ENCODE results near the gene MICA. TPM values are rescaled to one million over a fixed set of nuclear protein-coding genes. Genes with fewer than 3 reads are reported as not detected.

The MICA gene
- total RNA-seq (ENCODE audit: unreplicated experiment) = 0.42 TPM
- long read RNA-seq = 0 reads

DNA sequence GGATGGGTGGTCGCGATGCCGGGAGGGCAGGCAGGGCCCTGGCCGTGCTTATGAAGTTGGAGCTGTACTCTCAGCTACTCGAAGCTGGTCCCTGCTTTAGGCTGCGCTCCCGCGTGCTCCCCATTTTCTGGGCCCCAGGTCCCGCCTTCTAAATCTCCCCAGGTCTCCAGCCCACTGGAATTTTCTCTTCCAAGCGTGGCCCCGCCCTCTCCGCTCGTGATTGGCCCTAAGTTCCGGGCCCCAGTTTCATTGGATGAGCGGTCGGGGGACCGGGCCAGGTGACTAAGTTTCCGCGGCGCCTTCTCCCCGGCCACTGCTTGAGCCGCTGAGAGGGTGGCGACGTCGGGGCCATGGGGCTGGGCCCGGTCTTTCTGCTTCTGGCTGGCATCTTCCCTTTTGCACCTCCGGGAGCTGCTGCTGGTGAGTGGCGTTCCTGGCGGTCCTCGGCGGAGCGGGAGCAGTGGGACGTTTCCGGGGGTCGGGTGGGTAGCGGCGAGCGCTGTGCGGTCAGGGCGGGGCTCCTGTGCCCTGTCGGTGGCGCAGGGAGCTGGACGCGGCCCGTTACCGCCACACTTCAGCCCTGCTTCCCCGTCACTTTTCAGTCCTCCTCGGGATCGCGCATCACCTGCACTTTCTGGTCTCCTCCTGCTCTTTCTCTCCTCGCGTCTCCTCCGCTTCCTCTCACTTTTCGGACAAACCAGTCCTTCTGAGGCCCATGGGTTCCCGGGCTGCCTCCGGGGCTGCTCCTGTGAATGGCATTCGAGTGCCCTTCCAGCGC lies at the start of gene MICA:
Gene MICA, plus strand, starts transcription at position 313 of the 778 bp plus-strand sequence. Its CDS starts 38 bp downstream, at position 351.
- DNase-seq = peak; percentile 65
- no peaks in the 10 kb centered on the region for H3K36me3 Mint-ChIP-seq (ENCODE audit: unreplicated experiment)
- no peak within 1 kb of the TSS for H3K27ac Mint-ChIP-seq (ENCODE audit: unreplicated experiment)
- peak within 1 kb of the TSS; percentile 97 for H3K4me3 Mint-ChIP-seq (ENCODE audit: unreplicated experiment)
- H3K9me3 Mint-ChIP-seq (ENCODE audit: unreplicated experiment) = peaks cover 1% of the 10 kb centered on the region
- TF ChIP-seq, protein P1, sequence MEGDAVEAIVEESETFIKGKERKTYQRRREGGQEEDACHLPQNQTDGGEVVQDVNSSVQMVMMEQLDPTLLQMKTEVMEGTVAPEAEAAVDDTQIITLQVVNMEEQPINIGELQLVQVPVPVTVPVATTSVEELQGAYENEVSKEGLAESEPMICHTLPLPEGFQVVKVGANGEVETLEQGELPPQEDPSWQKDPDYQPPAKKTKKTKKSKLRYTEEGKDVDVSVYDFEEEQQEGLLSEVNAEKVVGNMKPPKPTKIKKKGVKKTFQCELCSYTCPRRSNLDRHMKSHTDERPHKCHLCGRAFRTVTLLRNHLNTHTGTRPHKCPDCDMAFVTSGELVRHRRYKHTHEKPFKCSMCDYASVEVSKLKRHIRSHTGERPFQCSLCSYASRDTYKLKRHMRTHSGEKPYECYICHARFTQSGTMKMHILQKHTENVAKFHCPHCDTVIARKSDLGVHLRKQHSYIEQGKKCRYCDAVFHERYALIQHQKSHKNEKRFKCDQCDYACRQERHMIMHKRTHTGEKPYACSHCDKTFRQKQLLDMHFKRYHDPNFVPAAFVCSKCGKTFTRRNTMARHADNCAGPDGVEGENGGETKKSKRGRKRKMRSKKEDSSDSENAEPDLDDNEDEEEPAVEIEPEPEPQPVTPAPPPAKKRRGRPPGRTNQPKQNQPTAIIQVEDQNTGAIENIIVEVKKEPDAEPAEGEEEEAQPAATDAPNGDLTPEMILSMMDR (IDR thresholded peaks at IDR 0.05; ENCODE audit: partially characterized antibody, unreplicated experiment) = no peak
- H3K27me3 Mint-ChIP-seq (ENCODE audit: unreplicated experiment) = peaks cover 28% of the 10 kb centered on the region
- peaks cover 2% of the 10 kb centered on the region for H3K4me1 Mint-ChIP-seq (ENCODE audit: low read depth, unreplicated experiment)

DNA sequence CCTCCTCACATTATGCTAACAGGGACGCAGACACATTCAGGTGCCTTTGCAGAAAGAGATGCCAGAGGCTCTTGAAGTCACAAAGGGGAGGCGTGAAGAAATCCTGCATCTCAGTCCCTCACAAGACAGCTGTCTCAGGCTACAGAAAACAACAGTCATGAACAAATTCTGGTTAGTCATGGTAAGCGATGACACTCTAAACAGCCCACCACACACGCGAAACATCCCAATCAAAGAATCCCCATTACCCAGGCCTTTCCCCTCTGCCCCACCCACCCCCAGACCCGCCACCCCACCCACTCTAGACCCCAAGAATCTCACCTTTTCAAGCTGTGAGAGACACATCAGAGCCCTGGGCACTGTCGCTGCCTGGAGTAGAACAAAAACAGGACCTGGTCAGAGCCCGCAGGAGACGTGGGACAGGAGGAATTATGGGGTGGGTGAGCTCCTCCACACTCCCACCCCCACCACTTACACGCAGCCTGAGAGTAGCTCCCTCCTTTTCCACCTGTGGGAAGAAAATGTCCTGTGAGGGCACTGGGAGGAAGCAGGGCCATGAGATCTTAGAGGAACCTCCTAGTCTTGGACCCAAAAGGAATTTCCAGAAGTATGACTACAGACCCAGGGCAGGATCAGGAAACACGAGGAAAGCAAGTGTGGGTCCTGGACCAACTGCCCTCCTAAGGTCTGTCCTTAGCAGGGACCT lies 49.1 kb upstream of the MICA start:
- Mint-ChIP-seq H3K4me1 (ENCODE audit: low read depth, unreplicated experiment) (no peaks in the 10 kb centered on the region), H3K9me3 (ENCODE audit: unreplicated experiment) (no peaks in the 10 kb centered on the region), H3K27me3 (ENCODE audit: unreplicated experiment) (peaks cover 12% of the 10 kb centered on the region), H3K4me3 (ENCODE audit: unreplicated experiment) (no peak overlapping the region), H3K36me3 (ENCODE audit: unreplicated experiment) (no peaks in the 10 kb centered on the region), H3K27ac (ENCODE audit: unreplicated experiment) (no peak overlapping the region)
- TF ChIP-seq, protein P1 (IDR thresholded peaks at IDR 0.05; ENCODE audit: partially characterized antibody, unreplicated experiment) = no peak
- no peak for DNase-seq

DNA sequence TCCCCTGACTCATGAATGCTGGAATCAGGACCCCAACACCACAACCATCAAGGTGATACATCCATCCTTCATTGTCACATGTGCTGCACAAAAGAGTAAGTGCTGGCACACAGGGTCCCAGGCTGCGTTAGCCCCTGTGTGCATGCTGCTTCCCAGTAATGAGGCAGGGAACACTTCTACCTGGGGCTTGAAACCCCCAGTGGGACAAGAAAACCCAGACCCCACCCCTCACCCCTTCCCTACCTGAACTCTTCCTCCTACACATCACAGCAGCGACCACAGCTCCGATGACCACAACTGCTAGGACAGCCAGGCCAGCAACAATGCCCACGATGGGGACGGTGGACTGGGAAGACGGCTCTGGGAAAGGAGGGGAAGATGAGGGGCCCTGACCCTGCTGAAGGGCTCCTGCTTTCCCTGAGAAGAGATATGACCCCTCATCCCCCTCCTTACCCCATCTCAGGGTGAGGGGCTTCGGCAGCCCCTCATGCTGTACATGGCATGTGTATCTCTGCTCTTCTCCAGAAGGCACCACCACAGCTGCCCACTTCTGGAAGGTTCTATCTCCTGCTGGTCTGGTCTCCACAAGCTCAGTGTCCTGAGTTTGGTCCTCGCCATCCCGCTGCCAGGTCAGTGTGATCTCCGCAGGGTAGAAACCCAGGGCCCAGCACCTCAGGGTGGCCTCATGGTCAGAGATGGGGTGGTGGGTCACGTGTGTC lies 48.4 kb upstream of the MICA start:
- Mint-ChIP-seq H3K27me3 (ENCODE audit: unreplicated experiment) (peaks cover 12% of the 10 kb centered on the region), H3K27ac (ENCODE audit: unreplicated experiment) (no peak overlapping the region), H3K36me3 (ENCODE audit: unreplicated experiment) (no peaks in the 10 kb centered on the region), H3K4me1 (ENCODE audit: low read depth, unreplicated experiment) (no peaks in the 10 kb centered on the region), H3K9me3 (ENCODE audit: unreplicated experiment) (no peaks in the 10 kb centered on the region), H3K4me3 (ENCODE audit: unreplicated experiment) (no peak overlapping the region)
- no peak for DNase-seq
- TF ChIP-seq, protein P1 (IDR thresholded peaks at IDR 0.05; ENCODE audit: partially characterized antibody, unreplicated experiment) = no peak

DNA sequence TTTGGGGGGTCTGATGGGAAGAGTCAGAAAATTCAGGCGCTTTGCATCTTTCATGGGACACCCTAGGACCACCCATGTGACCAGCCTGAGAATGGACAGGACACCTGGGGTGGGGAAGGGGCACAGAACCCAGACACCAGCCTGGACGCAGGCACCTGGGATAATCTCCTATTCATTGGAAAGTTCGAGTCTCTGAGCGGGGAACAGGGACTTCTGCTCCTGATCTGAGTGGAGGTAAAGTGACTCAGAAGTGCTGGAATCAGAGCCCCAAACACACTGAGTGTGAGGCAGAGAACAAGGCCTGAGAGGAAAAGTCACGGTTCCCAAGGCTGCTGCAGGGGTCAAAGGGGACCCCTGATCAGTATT lies 47.8 kb upstream of the MICA start:
- Mint-ChIP-seq H3K27ac (ENCODE audit: unreplicated experiment) (no peak overlapping the region), H3K4me3 (ENCODE audit: unreplicated experiment) (no peak overlapping the region), H3K4me1 (ENCODE audit: low read depth, unreplicated experiment) (no peaks in the 10 kb centered on the region), H3K36me3 (ENCODE audit: unreplicated experiment) (peaks cover 1% of the 10 kb centered on the region), H3K27me3 (ENCODE audit: unreplicated experiment) (peaks cover 12% of the 10 kb centered on the region), H3K9me3 (ENCODE audit: unreplicated experiment) (no peaks in the 10 kb centered on the region)
- DNase-seq = no peak
- TF ChIP-seq, protein P1 (IDR thresholded peaks at IDR 0.05; ENCODE audit: partially characterized antibody, unreplicated experiment) = no peak

Measured in glutamatergic neuron (in vitro differentiated cells).